Liver (tissue), 3 donors: ENCODE data around the gene ALS2CL.

Source experiments
- ATF3 ChIP-seq: IDR thresholded peaks from 2 replicates; pipeline ENCODE4 v1.6.1; 2016; ENCODE audit warnings: antibody characterized with exemption
- CTCF ChIP-seq: fragments of 150-350 bp; IDR thresholded peaks from 2 replicates; pipeline ENCODE4 v1.5.1; 2017; ENCODE audit warnings: improper control_type of control experiment, low read depth, low read length; ENCODE audit not compliant: missing input control
- HNF4A ChIP-seq, 2 donors: conservative IDR thresholded peaks; 2 replicates each; pipeline ENCODE4 v1.6.1; 2016; ENCODE audit warnings: antibody characterized with exemption in 2 of 2, mild to moderate bottlenecking in 2 of 2
- HNF4G ChIP-seq: IDR thresholded peaks from 2 replicates; pipeline ENCODE4 v1.6.1; 2016; ENCODE audit warnings: antibody characterized with exemption
- JUND ChIP-seq, 2 donors: IDR thresholded peaks; 2 replicates each; pipeline ENCODE4 v1.6.1; 2016; ENCODE audit warnings: antibody characterized with exemption in 2 of 2
- YY1 ChIP-seq: IDR thresholded peaks from 2 replicates; pipeline ENCODE4 v1.6.1; 2016; ENCODE audit warnings: antibody characterized with exemption, mild to moderate bottlenecking
- ZBTB33 ChIP-seq: IDR thresholded peaks from 2 replicates; pipeline ENCODE4 v1.6.1; 2016; ENCODE audit warnings: antibody characterized with exemption
- donor health status: healthy.
- donor health status: healthy.

GRCh38 chr3:46661776-46662766 lies 31.4 kb downstream of the ALS2CL start:
- TF ChIP-seq CTCF (no peak), ZBTB33 (no peak), JUND (IDR thresholded peaks at IDR 0.05) (no peak), HNF4A (conservative IDR thresholded peaks at IDR 0.05) (no peak), ATF3 (no peak), YY1 (no peak), HNF4G (no peak)
